CD4-positive, alpha-beta T cell treated with Interleukin-17A for 4 hours (primary cell): ENCODE data around the gene PHYH.
"Not testable (repeated sequence)": the region's sequence is repeated elsewhere in the genome, so short reads cannot be mapped to it uniquely, and the experiment has no call there.

Experiments
- DNase-seq: peaks from one replicate; pipeline ENCODE4 v3.0.0-alpha.2; 2020; ENCODE audit warnings: mixed read lengths

Gene PHYH

GRCh38 chr10:13299437-13300287 is at the start of gene PHYH:
PHYH (minus strand) TSS chr10:13300064; CDS start chr10:13300042, 22 bp downstream.
- peak; percentile 85 for DNase-seq

GRCh38 chr10:13348216-13349017 is 48.6 kb upstream of the PHYH start, which contains the start of gene SEPHS1:
SEPHS1 (minus strand) TSS chr10:13348293; CDS start chr10:13344950, 3,343 bp downstream.
- DNase-seq, result peak; percentile 89

GRCh38 chr10:13347500-13348156 is 47.8 kb upstream of the PHYH start:
- peak; percentile 85 for DNase-seq

- peak; percentile 43 for DNase-seq
These were observed 47.2 kb upstream of the PHYH start for GRCh38 chr10:13347043-13347499.

GRCh38 chr10:13346283-13347042 is 46.6 kb upstream of the PHYH start:
- no peak for DNase-seq

GRCh38 chr10:13340626-13341376 is 40.9 kb upstream of the PHYH start:
- peak; percentile 31 for DNase-seq

GRCh38 chr10:13340068-13340467 is 40.2 kb upstream of the PHYH start:
- DNase-seq, result no peak

- DNase-seq, result no peak
These were observed 38.7 kb upstream of the PHYH start for GRCh38 chr10:13338390-13339110.

- no peak for DNase-seq
These were observed 37.9 kb upstream of the PHYH start for GRCh38 chr10:13337827-13338196.

GRCh38 chr10:13337128-13337826 is 37.4 kb upstream of the PHYH start:
- no peak for DNase-seq

GRCh38 chr10:13335881-13336280 is 36.0 kb upstream of the PHYH start:
- no peak for DNase-seq

GRCh38 chr10:13334556-13334955 is 34.7 kb upstream of the PHYH start:
- no peak for DNase-seq

GRCh38 chr10:13331646-13332045 is 31.8 kb upstream of the PHYH start:
- DNase-seq, result no peak

GRCh38 chr10:13330980-13331379 is 31.1 kb upstream of the PHYH start:
- DNase-seq, result not testable (repeated sequence)

- no peak for DNase-seq
These were observed 29.7 kb upstream of the PHYH start for GRCh38 chr10:13329565-13329964.

GRCh38 chr10:13328613-13329012 is 28.7 kb upstream of the PHYH start:
- no peak for DNase-seq

GRCh38 chr10:13328126-13328525 is 28.3 kb upstream of the PHYH start:
- no peak for DNase-seq

- no peak for DNase-seq
These were observed 27.7 kb upstream of the PHYH start for GRCh38 chr10:13327534-13327933.

GRCh38 chr10:13322615-13323148 is 22.8 kb upstream of the PHYH start:
- DNase-seq, result no peak

GRCh38 chr10:13321576-13321975 is 21.7 kb upstream of the PHYH start:
- no peak for DNase-seq
